Measurements from ENCODE around the gene ZNF496.
"Not testable (repeated sequence)": the region's sequence is repeated elsewhere in the genome, so short reads cannot be mapped to it uniquely, and the experiment has no call there.

Gene ZNF496

DNA sequence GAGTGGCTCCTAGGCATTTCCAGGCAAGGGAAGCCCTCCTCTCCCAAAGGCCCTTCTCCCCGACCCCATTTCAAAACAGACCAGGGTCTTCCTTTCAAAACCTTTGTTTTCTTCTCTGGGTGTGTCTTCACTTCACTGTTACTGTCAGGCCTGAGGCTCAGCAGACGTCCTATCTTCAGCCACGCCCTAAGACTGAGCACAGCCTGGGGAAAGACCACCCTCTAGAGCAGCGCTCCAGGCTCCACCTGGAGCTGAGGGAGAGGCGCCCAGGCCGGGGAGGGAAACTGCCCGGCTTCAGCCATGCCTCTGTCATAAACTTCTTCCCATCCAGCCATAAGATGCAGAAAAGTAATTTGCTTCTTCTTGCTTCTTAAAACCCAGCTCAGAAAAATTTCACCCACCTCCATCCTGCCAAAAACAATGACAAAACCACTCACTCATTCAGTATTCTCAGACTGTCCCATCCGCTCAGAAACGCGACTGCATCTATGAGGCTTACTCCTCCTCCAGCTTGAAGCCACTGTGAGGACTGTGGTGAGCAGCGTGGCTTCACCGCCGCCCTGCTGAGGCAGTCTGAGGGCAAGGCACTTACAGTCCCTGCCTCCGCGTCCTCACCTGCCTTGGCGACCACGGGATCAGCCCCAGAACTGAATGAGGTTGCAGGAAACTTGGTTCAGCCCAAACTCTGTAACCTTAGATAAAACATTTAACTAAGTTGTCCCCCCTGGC is 39.7 kb downstream of the ZNF496 start:
- DNase-seq, result no peak

DNA sequence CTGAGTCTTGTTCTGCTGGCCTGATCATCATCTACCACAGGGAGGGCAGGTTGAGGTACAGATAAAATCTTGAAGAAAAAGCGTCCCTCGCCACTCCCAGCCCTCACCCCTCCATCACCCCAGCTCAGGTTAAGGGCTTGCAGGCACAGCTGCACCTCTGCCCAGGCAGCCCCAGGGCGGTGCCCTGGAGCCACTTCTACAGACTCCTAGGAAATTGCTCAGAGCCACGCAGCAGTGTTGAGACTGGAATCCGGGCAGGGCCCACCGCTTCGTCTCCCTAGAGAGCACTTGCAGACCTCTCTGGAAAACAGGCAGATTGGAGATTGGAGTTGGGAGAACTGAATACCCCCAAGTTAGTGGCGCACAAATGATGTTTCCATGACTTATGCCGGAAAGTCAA is 40.5 kb downstream of the ZNF496 start:
- DNase-seq, result no peak

DNA sequence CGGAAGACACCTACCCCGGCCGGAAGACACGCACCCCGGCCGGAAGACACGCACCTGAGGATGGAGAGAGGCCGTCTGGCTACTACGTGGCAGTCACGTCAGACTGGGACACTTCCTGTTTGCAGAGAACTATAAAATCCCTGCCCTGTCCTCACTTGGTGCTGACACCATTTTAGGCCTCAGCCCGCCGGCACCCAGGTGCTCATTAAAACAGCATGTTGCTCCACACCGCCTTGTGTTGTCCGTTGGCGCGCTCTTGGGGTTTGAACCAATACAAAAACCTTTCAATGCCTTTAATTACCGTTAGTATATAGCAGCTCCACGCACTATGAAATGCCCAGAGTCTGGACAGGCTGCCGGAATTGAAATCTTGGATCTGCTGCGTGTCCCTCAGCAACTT is 41.1 kb downstream of the ZNF496 start:
- no peak for DNase-seq

DNA sequence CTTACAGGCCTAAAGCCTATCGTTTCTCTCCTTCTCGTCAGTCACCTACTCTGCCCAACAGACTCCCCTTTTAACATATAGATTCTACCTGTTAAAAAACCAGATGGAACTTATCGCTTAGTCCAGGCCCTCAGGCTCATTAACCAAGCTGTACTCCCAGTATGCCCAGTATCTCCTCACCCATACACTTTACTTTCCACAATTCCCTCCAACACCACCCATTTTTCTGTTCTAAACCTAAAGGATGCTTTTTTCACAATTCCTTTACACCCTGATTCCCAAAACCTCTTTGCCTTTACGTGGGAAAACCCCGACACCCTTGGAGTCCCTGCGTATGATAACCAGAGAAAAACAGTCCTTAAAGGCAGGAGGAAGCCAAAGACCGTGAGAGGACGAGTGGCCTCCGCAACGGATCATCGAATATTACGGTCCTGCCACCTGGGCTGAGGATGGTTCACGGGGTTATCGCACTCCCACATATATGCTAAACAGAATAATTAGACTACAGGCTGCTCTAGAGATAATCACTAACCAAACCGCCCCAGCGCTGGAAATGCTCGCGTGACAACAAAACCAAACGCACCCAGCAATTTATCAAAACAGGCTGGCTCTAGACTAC is 42.3 kb downstream of the ZNF496 start:
- not testable (repeated sequence) for DNase-seq

DNA sequence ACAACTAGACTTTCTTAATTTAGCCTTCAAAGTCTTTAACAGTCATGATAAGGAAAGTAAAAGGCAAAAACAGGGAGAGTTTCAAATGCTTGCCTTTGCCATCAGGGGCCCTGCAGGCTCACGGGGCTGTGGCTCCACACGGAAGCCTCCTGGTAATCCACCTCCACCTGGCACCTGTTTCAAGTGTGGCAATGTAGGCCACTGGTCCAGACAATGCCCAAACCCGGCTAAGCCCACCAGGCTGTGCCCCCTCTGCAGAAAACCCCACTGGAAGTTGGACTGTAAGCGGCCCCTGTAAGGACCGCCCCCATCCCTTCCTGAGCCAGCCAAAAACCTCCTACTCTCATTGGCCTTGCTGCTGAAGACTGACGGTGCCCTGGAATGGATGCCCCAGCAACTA is 43.3 kb downstream of the ZNF496 start:
- no peak for DNase-seq

DNA sequence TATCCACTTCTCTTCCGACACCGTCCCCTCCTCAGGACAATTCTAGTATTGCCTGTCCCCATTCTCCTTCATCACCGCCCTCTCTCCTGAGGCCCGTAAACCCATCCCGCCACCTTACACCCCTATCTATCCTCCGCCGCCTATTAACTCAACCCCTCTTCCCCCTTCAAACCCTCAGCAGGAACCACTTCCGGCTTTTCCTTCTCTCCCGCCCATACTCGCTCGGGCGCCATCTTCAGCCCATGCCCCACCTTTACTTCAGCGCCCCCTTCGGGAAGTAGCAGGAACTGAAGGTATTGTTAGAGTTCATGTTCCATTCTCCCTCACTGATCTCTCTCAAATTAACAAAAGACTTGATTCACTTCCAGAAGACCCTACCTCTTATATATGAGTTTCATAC is 44.2 kb downstream of the ZNF496 start:
- no peak for DNase-seq

DNA sequence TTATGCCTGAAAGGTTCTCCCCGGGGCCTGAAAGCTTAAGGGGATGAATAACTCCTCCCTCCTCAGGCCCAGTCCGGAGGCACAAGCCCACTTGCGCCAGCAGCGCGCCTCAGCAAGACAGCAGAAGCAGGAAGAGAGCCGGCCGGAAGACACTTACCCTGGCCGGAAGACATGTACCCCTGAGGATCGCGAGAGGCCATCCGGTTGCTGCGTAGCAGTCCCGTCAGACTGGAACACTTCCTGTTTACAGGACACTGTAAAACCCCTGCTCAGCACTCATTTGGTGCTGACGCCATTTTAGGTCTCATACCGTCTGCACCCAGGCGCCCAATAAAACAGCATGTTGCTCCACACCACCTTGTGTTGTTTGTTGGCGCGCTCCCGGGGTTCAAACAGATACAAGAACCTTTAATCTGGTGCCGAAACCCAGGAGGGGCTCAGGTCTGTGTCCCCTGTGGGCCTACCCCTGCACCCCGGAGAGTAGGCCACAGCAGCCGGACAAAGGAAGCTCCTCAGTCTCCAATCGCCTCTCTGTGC is 45.5 kb downstream of the ZNF496 start:
- no peak for DNase-seq

DNA sequence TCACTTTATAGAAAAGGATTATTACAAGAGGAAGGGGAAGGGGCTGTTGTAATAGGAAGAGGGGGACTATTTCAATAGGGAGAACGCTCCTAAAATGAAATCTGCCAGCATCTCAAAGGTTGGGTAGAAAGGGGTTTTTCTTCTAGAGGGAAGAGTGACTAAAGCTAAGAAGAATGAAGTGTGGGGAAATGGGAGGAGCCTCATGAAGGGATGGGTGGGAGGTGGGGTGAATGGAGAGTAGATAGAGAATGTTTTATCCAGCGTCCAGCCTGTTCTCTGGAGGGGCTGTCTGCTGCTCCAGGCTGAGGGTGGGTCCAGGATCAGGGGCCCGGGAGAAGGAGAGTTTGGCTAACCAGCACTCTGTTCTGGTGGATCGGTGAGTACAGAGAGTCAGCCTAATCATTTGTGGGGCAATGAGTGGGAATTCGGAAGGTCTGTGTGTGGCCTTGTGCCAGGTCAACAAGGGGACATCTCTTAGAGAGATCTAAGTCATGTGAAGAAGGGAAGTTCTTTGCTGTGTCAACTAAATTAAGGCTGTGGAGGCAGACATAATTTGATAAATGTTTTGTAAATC is 50.6 kb downstream of the ZNF496 start:
- no peak for DNase-seq

DNA sequence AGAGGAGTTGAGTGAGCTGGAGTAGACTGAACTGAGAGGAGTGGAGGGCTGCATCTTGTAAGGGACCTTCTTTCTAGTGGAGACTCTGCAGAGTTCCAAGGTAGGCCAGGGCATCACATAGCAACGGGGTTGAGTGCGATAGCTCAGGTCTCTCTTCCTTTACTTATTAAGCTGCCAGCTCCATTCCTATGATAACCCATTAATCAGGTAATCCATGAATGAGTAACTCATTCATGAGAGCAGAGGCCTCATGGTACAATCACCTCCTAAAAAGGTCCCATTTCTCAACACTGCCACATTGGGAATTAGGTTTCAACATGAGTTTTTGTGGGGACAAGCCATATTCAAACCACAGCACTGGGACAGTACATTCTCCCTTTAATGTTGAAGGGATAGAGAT is 54.5 kb downstream of the ZNF496 start:
- no peak for DNase-seq

DNA sequence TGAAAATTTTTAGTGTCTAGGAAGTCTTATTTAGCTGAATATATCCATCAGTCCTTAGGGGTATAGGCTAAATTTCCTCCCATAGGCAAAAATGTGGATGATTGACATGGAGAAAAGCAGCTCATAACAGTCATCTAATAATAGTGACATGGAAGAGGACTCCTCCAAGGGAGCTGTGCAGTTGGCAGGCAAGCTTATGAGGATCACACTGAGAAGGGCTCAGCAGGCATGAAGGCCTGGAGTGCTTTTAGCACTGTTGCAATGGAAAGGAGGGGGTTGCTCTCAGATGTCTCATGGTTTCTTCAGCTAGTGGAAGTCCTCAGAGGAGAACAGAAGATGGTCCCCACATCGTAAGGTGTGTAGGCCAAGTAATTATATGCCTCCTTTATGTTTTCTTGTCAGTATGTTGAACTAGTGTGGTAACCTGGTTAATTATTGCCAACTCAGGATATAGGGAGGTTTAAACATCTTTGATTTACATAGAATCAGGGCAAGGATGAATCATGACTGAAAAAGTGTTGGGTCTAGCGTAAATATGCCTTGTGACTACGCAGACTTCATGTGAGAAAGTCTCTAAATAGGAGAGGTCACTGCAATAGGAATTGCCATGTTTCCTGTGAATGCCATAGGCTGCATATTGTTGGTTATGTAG is 56.9 kb downstream of the ZNF496 start:
- DNase-seq, result no peak

DNA sequence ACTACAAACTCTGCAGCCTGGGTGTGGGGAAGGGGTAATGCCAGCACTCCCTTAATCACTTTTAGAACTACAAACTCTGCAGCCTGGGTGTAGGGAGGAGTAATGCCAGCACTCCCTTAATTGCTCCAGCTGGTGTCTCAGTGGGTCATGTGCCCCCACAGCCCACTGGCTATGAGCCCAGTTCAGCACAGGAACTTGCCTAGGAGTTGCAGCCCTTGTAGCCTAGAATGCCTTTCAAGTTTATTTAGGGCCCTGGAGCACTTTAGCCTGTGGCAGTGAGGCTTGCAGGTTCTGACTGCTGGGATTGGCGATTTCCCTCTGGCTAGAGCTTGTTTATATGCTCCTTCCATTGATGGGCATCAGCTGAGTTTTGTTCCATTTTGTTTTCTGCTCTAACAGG is 58.7 kb downstream of the ZNF496 start:
- DNase-seq, result no peak

DNA sequence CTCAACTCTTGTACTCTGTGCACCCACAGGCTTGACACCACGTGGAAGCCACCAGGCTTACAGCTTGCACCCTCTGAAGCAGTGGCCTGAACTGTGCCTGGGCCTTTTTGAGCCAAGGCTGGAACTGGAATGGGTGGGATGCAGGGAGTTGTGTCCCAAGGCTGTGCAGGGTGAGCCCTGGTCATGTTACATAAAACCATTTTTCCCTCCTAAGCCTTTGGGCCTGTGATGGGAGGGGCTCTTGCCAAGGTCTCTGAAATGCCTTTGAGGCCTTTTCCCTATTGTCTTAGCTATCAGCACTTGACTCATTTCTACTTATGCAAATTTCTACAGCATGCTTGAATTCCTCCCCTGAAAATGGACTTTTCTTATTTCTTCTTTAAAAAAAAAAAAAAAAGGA is 61.7 kb downstream of the ZNF496 start:
- no peak for DNase-seq

DNA sequence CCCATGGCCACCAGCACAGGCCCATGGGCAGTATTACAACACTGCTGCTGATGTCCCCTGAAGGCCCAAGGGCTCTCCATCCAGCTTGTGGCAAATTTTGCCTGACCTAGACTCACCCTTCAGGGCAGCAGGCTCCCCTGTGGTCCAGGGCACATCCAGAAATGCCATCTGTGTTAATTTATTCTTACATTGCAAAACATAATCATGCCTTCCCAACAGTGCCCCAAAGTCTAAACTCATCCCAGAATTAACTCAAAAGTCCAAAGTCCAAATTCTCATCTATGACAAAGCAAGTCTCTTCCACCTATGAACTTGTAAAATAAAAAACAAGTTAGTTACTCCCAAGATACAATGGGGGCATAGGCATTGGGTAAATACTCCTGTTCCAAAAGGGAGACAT is 62.5 kb downstream of the ZNF496 start:
- DNase-seq, result no peak

DNA sequence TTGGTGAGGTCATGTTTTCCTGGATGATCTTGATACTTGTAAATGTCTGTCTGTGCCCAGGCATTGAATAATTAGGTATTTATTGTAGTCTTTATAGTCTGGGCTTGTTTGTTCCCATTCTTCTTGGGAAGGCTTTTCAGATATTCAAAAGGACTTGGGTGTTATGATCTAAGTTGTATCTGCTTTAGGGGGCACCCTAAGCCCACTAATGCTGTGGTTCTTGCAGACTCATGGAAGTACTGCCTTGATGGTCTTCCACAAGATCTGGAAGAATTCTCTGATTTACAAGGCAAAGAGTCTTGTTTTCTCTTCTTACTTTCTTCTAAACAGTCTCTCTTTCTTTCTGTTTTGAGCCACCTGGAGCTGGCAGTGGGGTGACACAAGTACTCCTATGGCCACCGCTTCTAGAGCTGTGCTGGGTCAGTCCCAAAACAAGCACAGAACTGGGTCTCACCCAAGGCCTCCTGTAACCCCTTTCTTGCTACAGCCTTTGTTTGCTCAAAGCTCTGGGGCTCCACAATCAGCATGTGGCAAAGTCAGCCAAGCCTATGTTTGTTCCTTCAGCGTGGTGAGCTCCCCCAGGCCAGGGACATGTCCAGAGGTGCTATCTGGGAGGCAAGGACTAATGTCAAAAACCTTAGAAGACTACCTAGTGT is 63.1 kb downstream of the ZNF496 start:
- no peak for DNase-seq

DNA sequence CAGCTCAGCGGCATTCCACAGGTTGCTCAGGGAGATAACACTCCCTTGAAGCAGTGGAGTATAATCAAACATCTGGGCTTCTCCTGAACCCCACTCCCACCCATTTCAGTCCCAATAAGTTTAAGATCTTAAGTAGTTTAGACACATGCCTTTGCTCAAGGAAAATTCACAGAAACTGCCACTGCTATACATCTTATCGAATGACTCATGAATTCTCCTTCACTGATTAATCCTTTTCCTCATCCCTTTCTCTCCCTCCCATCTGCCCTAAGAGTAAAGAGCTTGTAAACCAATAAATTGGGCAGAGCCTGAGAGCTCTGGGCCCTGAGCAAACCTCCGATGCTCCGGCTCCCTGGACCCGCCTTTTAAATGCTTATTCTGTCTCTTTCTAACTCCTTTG is 65.6 kb downstream of the ZNF496 start:
- DNase-seq, result no peak

DNA sequence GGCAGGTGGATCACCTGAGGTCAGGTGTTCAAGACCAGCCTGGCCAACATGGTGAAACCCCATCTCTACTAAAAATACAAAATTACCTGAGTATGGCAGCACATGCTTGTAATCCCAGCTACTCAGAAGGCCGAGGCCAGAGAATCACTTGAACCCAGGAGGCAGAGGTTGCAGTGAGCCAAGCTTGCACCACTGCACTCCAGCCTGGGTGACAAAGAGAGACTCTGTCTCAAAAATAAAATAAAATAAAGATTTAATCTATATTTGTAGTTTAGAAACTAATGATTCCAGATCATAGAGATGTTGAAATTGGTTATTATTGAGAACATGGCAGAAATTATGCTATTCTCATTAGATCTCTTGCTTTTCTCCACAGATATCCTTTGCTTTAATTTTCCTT is 75.9 kb downstream of the ZNF496 start, which contains the start of gene VN1R5:
TSS of gene VN1R5 (plus strand) at position 301 of the 400 bp plus-strand sequence.
- not testable (repeated sequence) for DNase-seq

DNA sequence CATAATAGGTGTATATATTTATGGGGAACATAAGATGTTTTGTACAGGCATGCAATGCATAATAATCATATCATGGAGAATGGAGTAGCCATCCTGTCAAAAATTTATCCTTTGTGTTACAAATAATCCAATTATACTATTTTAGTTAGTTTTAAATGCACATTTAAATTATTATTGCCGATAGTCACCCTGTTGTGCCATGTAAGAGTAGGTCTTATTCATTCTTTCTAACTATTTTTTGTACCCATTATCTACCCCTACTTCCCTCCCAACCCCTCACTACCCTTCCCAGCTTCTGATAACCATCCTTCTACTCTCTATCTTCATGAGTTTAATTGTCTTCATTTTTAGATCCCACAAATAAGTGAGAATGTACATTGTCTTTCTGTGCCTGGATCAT is 84.1 kb downstream of the ZNF496 start:
- no peak for DNase-seq
